HG03097 (cell line): ENCODE data around the gene NFKBIZ.
"Not testable (repeated sequence)": the region's sequence is repeated elsewhere in the genome, so short reads cannot be mapped to it uniquely, and the experiment has no call there.

Experiments
- ATAC-seq: cut with Tn5 transposase; IDR thresholded peaks from one replicate; pipeline ENCODE4 v1.9.1; 2021; ENCODE audit not compliant: unreplicated experiment, low FRiP score

The NFKBIZ gene

GRCh38 chr3:101905573-101905972 is 56.3 kb downstream of the NFKBIZ start:
- ATAC-seq, result not testable (repeated sequence)
